ENCODE measurements around the gene HNRNPUL2. TPM values are rescaled to one million over a fixed set of nuclear protein-coding genes. Genes with fewer than 3 reads are reported as not detected.
A peak's percentile ranks its signal among the peaks of the same experiment; 100 is the strongest.

The HNRNPUL2 gene
- total and polyA plus RNA-seq, 10 of the 15 experiments (the other 5 are each of a cell fraction or from before 2014, with no cell fraction given) = 1.6 to 72.2 (median 14.9) TPM

DNA sequence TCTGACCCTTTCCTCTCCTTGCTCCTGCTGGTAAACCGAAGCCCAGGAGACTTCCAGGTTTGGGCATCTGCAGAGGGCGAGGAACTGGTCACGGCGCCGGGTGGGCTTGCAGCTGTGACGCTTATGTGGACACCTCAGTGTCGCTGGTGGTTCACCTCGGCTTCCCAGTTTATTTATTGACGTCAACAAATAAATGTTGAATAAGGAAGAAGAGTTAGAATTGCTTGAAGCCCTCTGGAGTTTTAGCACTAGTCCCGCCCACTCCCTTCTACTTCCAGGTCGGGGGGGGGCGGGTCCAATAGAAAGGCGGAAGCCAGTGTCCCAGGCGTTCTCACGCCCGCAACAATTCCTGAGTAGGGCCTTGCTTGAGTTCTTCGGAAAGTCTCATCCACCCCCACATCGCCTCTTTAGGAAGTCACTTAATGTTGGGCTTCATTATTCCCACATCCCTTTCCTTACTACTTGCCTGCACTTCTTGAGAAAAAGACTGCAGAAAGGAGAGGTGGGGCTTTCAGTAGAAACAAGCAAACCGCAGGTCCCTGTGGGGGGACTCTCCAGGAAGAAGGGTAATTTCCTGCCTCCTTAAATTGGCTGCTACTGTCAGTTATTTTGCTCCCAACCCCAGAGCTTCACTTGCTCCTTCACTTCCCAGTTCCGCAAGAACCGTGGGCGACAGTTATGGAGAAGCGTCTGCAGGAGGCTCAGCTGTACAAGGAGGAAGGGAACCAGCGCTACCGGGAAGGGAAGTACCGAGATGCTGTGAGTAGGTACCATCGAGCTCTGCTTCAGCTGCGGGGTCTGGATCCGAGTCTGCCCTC, 1.1 kb upstream of the HNRNPUL2 start, which contains the start of gene TTC9C (continued):
- TF ChIP-seq, protein P1, sequence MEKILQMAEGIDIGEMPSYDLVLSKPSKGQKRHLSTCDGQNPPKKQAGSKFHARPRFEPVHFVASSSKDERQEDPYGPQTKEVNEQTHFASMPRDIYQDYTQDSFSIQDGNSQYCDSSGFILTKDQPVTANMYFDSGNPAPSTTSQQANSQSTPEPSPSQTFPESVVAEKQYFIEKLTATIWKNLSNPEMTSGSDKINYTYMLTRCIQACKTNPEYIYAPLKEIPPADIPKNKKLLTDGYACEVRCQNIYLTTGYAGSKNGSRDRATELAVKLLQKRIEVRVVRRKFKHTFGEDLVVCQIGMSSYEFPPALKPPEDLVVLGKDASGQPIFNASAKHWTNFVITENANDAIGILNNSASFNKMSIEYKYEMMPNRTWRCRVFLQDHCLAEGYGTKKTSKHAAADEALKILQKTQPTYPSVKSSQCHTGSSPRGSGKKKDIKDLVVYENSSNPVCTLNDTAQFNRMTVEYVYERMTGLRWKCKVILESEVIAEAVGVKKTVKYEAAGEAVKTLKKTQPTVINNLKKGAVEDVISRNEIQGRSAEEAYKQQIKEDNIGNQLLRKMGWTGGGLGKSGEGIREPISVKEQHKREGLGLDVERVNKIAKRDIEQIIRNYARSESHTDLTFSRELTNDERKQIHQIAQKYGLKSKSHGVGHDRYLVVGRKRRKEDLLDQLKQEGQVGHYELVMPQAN (conservative IDR thresholded peaks at IDR 0.05) = peak; percentile 86
- TF ChIP-seq PAX5 (IDR thresholded peaks at IDR 0.05; ENCODE audit: borderline replicate concordance, low read depth, low read length) (no peak), EED (IDR thresholded peaks at IDR 0.05; ENCODE audit: low read depth) (peak; percentile 79), EGR1 (IDR thresholded peaks at IDR 0.05; ENCODE audit: borderline replicate concordance in 1 of 2, low read depth in 2 of 2, low read length in 2 of 2) (peak in 1 of 2 experiments; percentile 43; a peak in 1 of 3 replicates), YY1 (IDR thresholded peaks at IDR 0.05; ENCODE audit: low read depth, low read length) (0 out of 2 replicates have a peak, but pooled peaks have one; percentile 2), SMARCA5 (IDR thresholded peaks at IDR 0.05) (peak; percentile 95), CBFB (IDR thresholded peaks at IDR 0.05; ENCODE audit: low read depth) (peak; percentile 76; the same call in 1 of the 2 replicates), SRF (IDR thresholded peaks at IDR 0.05; ENCODE audit: low read depth in 2 of 2, low read length in 2 of 2) (peak; percentile 46 to 50; a peak in 1 of 4 replicates), JUND (IDR thresholded peaks at IDR 0.05; ENCODE audit: low read depth, low read length) (no peak), TBL1XR1 (IDR thresholded peaks at IDR 0.05; ENCODE audit: low read depth, low read length) (peak; percentile 5; the same call in 1 of the 2 replicates), TAF1 (IDR thresholded peaks at IDR 0.05; ENCODE audit: borderline replicate concordance, low read depth, low read length) (peak; percentile 77; the same call in 1 of the 2 replicates), GATAD2B (conservative IDR thresholded peaks at IDR 0.05; ENCODE audit: low read depth) (peak; percentile 93), BMI1 (IDR thresholded peaks at IDR 0.05; ENCODE audit: borderline replicate concordance) (0 out of 2 replicates have a peak, but pooled peaks have one; percentile 31), FOXK2 (IDR thresholded peaks at IDR 0.05) (peak; percentile 39; the same call in 1 of the 2 replicates), ZNF207 (IDR thresholded peaks at IDR 0.05; ENCODE audit: borderline replicate concordance) (no peak), STAT3 (IDR thresholded peaks at IDR 0.05; ENCODE audit: low read depth, low read length) (no peak), DPF2 (IDR thresholded peaks at IDR 0.05) (no peak), TCF3 (IDR thresholded peaks at IDR 0.05; ENCODE audit: borderline replicate concordance, insufficient read depth, low read depth, low read length) (no peak), KLF5 (IDR thresholded peaks at IDR 0.05; ENCODE audit: partially characterized antibody) (peak; percentile 47), ZSCAN29 (IDR thresholded peaks at IDR 0.05) (no peak), POLR2AphosphoS5 (IDR thresholded peaks at IDR 0.05; ENCODE audit: low read length) (peak; percentile 90), RBBP5 (conservative IDR thresholded peaks at IDR 0.05) (no peak), SMAD1 (IDR thresholded peaks at IDR 0.05; ENCODE audit: low read depth, partially characterized antibody) (peak; percentile 46), JUNB (IDR thresholded peaks at IDR 0.05) (no peak)
- TF ChIP-seq, protein P2, sequence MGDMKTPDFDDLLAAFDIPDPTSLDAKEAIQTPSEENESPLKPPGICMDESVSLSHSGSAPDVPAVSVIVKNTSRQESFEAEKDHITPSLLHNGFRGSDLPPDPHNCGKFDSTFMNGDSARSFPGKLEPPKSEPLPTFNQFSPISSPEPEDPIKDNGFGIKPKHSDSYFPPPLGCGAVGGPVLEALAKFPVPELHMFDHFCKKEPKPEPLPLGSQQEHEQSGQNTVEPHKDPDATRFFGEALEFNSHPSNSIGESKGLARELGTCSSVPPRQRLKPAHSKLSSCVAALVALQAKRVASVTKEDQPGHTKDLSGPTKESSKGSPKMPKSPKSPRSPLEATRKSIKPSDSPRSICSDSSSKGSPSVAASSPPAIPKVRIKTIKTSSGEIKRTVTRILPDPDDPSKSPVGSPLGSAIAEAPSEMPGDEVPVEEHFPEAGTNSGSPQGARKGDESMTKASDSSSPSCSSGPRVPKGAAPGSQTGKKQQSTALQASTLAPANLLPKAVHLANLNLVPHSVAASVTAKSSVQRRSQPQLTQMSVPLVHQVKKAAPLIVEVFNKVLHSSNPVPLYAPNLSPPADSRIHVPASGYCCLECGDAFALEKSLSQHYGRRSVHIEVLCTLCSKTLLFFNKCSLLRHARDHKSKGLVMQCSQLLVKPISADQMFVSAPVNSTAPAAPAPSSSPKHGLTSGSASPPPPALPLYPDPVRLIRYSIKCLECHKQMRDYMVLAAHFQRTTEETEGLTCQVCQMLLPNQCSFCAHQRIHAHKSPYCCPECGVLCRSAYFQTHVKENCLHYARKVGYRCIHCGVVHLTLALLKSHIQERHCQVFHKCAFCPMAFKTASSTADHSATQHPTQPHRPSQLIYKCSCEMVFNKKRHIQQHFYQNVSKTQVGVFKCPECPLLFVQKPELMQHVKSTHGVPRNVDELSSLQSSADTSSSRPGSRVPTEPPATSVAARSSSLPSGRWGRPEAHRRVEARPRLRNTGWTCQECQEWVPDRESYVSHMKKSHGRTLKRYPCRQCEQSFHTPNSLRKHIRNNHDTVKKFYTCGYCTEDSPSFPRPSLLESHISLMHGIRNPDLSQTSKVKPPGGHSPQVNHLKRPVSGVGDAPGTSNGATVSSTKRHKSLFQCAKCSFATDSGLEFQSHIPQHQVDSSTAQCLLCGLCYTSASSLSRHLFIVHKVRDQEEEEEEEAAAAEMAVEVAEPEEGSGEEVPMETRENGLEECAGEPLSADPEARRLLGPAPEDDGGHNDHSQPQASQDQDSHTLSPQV (IDR thresholded peaks at IDR 0.05) = no peak

Data from GM12878 (cell line).